BE2C (cell line): ENCODE measurements around the gene ARHGEF18.
"Not testable (repeated sequence)": the region's sequence is repeated elsewhere in the genome, so short reads cannot be mapped to it uniquely, and the experiment has no call there.

Source experiments
- DNase-seq: peaks from one replicate; pipeline ENCODE4 v3.0.0-alpha.2; 2020
- H3K27me3 ChIP-seq: fragments of 250-450 bp; sonication (Bioruptor Pico); 2 replicates; pipeline ENCODE4 v1.5.1; 2020; ENCODE audit warnings: mild to moderate bottlenecking
- H3K36me3 ChIP-seq: fragments of 250-450 bp; sonication (Bioruptor Pico); 2 replicates; pipeline ENCODE4 v1.5.1; 2020; ENCODE audit warnings: mild to moderate bottlenecking
- H3K4me1 ChIP-seq: fragments of 250-450 bp; sonication (Bioruptor Pico); 2 replicates; pipeline ENCODE4 v1.5.1; 2020
- H3K4me3 ChIP-seq: 2 replicates; pipeline ENCODE4 v1.5.1; 2011; ENCODE audit warnings: low read depth, low read length
- H3K9me3 ChIP-seq: fragments of 250-450 bp; sonication (Bioruptor Pico); 2 replicates; pipeline ENCODE4 v1.5.1; 2020
- CTCF ChIP-seq: IDR thresholded peaks from 2 replicates; pipeline ENCODE4 v1.5.1; 2012; ENCODE audit warnings: mild to moderate bottlenecking, low read depth, low read length

The ARHGEF18 gene

GRCh38 chr19:7366701-7367420 lies 18.1 kb downstream of the ARHGEF18 start:
- Histone ChIP-seq H3K4me1 (no peaks in the 10 kb centered on the region), H3K4me3 (no peak overlapping the region), H3K9me3 (no peaks in the 10 kb centered on the region), H3K27me3 (peaks cover 8% of the 10 kb centered on the region), H3K36me3 (no peaks in the 10 kb centered on the region)
- TF ChIP-seq CTCF, result peak; percentile 32; the same call in 1 of the 2 replicates
- no peak for DNase-seq

- Histone ChIP-seq H3K4me3 (no peak overlapping the region), H3K36me3 (no peaks in the 10 kb centered on the region)
Measured at GRCh38 chr19:7368456-7368855, 19.7 kb downstream of the ARHGEF18 start.

GRCh38 chr19:7368866-7369265 lies 20.1 kb downstream of the ARHGEF18 start:
- H3K4me3 ChIP-seq, H3K36me3 ChIP-seq, DNase-seq, H3K9me3 ChIP-seq, H3K4me1 ChIP-seq: not testable (repeated sequence)
- peaks cover 11% of the 10 kb centered on the region for H3K27me3 ChIP-seq

More at GRCh38 chr19:7368456-7368855, 19.7 kb downstream of the ARHGEF18 start:
- peaks cover 11% of the 10 kb centered on the region for H3K27me3 ChIP-seq
- no peak for DNase-seq
- H3K9me3 ChIP-seq, result no peaks in the 10 kb centered on the region
- H3K4me1 ChIP-seq, result no peaks in the 10 kb centered on the region
- TF ChIP-seq CTCF, result no peak

- H3K4me1 ChIP-seq, result no peaks in the 10 kb centered on the region
- DNase-seq, result no peak
- no peaks in the 10 kb centered on the region for H3K36me3 ChIP-seq
- peaks cover 11% of the 10 kb centered on the region for H3K27me3 ChIP-seq
- no peaks in the 10 kb centered on the region for H3K9me3 ChIP-seq
- no peak overlapping the region for H3K4me3 ChIP-seq
- TF ChIP-seq CTCF, result no peak
Measured at GRCh38 chr19:7370546-7370945, 21.8 kb downstream of the ARHGEF18 start.

GRCh38 chr19:7371001-7371400 lies 22.3 kb downstream of the ARHGEF18 start:
- Histone ChIP-seq H3K4me1 (no peaks in the 10 kb centered on the region), H3K36me3 (no peaks in the 10 kb centered on the region), H3K27me3 (peaks cover 12% of the 10 kb centered on the region), H3K9me3 (no peaks in the 10 kb centered on the region), H3K4me3 (no peak overlapping the region)
- no peak for TF ChIP-seq CTCF
- no peak for DNase-seq

GRCh38 chr19:7372810-7373209 lies 24.1 kb downstream of the ARHGEF18 start:
- DNase-seq, result no peak
- TF ChIP-seq CTCF, result no peak
- Histone ChIP-seq H3K36me3 (no peaks in the 10 kb centered on the region), H3K27me3 (peaks cover 13% of the 10 kb centered on the region), H3K9me3 (no peaks in the 10 kb centered on the region), H3K4me1 (no peaks in the 10 kb centered on the region), H3K4me3 (no peak overlapping the region)

DNA sequence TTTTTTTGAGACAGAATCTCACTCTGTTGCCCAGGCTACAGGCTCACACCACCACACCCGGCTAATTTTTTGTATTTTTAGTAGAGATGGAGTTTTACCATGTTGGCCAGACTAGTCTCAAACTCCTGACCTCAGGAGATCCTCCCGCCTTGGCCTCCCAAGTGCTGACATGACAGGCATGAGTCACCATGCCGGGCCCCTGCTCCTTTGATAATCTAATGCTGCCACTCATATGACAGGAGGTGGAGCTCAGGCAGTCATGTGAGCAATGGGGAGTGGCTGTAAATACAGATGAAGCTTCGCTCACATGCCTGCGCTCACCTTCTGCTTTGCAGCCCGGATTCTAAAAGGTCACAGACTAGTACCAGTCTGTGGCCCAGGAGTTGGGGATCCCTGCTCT lies 25.1 kb downstream of the ARHGEF18 start:
- H3K36me3 ChIP-seq, result no peaks in the 10 kb centered on the region
- TF ChIP-seq CTCF, result no peak
- no peaks in the 10 kb centered on the region for H3K9me3 ChIP-seq
- H3K27me3 ChIP-seq, result peaks cover 8% of the 10 kb centered on the region
- no peaks in the 10 kb centered on the region for H3K4me1 ChIP-seq
- no peak for DNase-seq
- H3K4me3 ChIP-seq, result no peak overlapping the region
